Fibroblast of upper back skin (primary cell): ENCODE results near the gene SUCLG1.

Experiments used
- DNase-seq: peaks from one replicate; pipeline ENCODE4 v3.0.0-alpha.2; 2013

SUCLG1 gene

DNA sequence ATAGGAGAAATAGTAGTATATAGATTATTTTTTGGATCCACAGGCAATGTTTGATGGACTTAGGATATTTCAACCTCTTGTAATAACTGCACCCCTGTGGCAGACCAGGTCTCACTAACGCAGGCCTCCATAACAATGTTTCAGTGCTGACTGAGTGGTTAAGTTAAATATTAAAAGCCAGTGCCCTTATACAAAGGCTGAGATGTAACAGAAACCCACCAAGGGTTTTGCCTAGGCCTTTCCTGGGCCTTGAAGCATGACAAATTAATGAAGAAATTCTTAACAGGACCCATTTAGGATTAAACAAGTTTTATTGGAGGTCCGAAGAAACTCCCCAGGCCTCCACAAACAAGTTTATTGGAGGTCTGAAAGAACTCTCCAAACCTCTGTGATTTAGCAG is 1.6 kb upstream of the SUCLG1 start:
- no peak for DNase-seq

DNA sequence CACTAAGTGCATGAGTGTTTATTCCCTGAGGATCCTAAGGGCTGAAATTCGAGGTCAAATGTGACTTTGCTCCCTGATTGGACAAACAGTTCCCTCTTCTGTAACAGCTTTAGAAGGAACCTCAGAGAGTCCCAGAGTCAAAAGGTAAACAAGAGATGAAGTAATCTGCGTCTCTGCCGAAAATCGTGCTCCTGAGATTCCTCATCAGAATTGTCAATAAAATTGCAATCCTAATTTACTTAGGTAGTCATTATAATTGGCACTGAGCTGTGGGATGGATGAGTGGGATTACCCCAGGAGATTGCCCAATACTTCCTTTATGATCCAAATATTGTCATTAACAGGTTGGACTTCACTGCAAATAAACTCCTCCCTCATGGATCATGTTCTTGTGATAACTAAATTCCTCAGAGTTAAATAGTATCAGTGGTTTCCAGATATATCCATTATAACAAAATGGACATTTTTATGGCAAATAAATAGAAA is 907 bp upstream of the SUCLG1 start:
- no peak for DNase-seq

DNA sequence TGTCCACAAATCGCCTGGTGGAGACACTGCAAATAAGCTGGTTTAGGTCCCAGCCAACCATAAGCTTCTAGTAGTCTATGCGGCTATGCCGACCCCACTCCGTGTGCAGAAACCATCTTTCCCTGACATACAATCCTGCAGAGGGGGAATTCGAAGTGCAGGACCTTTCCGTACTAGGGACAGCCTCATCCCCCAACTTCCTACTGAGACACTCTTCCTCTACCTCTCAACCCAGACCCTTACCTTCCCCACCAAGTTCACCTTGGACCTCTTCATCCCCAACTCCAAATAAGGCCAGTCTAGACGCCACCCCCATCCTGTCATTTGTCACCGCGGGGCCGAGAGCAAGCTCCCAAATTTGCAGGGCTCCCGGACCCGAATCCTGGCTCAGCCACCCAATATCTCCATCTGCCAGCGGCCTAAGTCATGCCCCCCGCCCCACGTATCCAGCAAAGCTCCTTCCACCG is 496 bp downstream of the SUCLG1 start:
- DNase-seq: no peak

DNA sequence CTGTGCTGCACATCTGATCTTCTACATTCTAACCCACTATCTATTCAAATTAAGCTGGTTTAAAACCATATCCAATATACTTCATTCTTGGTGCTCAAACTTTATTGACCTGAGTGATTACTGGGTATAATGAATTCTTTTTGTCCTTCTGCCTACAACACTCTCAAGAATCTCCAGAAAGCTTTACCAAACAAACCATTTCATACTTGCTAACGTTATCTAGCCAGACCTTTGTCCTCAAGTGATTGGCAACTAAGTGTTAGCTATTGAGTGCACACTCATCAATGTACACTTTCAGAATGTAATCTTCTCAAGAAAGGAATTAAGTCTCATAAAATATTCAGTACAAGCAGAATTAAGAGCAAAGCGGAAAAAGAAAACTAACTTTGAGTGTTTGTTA is 1.4 kb downstream of the SUCLG1 start:
- no peak for DNase-seq

DNA sequence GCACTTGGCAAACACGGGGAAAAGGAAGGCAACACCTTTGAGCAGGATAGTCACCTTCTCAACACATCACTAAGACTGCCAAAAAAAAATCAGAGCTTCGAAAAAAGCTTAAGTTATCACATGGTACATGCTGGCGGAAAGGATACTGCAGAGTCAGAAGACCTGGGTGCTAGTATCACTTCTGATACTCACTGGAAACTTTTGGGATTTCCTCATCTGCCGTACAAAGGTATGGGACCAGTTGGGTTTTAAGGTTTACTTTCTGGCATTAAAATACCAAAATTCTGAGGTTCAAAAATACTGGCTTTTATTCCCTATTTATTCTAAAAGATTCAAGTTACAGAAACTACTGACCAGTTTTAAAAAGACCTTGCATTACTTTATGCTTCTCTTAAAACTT is 2.9 kb downstream of the SUCLG1 start:
- no peak for DNase-seq

- no peak for DNase-seq
Observed at GRCh38 chr2:84454581-84454980, 4.5 kb downstream of the SUCLG1 start.

- no peak for DNase-seq
Observed at GRCh38 chr2:84452624-84453023, 6.5 kb downstream of the SUCLG1 start.

DNA sequence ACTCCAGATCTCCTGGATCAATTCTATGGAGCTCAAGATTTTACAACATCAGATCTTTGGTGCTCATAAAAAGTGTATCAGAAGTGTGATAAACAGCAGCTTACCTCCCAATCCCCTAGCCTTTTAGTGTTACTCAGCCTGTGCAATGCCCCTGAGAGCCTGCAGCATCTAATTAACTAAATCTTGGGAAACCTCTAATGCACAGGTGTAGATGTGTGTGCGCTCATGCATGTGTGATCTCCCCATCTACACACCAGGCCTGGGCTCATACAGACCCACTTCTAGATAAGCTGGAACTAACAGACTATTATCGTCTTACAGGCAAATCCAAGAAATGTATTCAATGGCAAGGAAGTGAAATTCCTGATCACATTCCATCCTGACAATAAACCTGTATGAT is 7.5 kb downstream of the SUCLG1 start:
- no peak for DNase-seq

DNA sequence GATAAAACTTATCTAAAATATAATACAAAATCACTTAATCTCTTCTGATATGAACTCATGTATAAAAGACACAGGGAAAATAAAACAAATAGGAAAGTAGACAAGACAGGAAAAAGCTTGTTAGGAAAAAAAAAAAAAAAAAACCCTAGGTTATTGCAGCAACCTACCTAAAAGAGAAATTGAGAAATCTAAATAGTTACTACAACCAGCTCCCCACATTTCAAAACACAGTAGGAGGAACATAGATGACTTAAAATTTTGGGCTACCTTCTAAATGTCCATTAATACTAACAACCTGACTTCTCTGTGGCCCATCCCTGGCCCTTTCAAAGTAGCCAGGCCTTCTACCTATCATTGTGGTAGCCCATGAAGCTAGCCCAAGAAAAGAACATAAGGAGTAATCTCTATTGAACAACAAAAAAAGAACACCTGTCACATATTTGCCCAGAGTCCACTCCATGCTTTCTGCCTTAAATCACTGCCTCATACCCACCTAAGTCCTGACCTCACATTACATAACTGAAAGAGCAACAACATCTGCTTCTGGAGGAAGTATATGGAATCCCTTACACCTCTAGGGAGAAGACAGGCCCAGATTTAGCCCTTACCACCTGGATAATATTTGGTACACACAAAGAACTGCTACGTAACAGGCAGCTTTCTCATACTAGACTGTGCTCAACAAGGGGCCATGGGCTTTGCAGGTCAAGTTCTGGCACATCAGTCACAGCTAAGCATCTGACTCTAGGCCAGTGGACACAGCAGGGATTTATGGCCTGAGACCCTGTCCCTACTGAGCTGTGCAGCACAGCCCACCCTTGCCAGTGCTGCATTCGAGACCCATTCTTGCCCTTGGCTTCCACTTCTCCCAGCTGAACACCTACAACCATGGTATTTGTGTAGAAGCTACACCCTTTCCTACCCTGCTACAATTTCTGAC is 8.5 kb downstream of the SUCLG1 start:
- DNase-seq: no peak

GRCh38 chr2:84449711-84450110 is 9.4 kb downstream of the SUCLG1 start:
- no peak for DNase-seq

DNA sequence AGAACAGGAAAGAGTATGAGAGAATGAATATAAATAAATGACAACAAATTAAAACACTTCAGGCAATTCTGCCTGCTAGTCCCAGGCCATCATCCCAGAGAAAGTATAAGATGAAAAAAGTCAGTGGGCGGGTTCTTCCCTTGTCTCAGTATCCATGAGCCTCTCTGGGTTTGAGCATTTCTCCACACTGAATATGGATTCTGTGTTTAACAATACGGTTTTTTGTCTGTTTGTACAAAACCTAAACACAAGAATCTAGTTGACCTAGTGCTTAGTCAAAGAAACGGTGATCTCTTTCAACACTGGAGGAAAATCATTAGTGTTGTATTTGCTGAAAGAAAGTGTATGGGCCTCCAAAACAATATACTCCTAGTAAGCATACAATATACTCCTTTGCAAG is 10.0 kb downstream of the SUCLG1 start:
- no peak for DNase-seq

- peak; percentile 83 for DNase-seq
Observed at GRCh38 chr2:84443477-84443876, 15.6 kb downstream of the SUCLG1 start.

DNA sequence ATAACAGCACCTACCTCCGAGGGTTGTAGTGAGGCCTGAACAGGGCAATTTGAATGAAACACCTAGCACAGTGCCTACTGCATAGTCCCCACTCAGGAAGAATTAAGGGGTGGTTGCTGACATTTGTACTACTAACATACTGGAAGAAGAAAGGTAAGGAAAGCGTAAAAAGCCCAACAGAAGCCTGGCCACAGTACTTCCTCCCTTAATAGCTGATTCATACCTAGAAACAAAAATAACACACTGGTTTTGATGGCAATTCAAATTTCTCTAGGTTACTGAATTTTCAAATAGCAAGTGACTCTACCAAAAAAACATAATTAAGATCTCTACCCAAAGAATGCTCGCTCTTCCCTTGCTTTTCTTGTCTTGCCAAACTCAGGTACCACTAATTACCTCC is 16.2 kb downstream of the SUCLG1 start:
- DNase-seq: no peak

- no peak for DNase-seq
Observed at GRCh38 chr2:84441505-84441904, 17.6 kb downstream of the SUCLG1 start.

- DNase-seq: no peak
Observed at GRCh38 chr2:84441036-84441435, 18.0 kb downstream of the SUCLG1 start.

DNA sequence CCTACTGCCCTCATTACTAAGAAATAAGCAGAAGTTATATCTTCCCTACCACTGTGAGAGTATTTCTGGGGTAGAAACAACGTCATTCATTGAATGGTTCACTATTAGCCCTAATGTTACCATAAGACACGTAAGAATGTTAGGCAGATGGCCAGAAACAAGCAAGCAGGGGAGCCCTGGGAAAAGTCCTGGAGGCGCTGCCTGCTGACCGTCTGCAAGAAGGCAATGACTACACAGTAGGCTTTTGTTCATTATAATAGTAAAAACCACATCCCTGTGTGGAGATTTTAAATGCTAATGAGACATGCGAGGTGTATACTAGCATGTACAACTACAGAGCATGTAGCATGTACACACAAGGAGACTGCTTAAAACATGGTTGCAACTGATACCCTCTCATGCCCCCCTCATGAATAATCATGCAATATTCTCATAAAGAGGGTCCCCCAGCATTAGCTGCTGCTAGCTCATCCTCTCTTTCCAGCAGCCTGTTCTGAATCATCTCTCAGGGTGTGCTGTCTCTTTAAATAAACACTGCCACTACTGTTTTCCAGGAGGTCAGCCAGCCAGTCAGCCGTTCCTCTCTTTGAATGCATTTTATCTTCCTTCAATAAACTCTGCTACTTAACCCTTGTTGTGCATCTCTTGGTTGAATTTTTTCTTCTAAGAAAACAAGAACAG is 23.6 kb downstream of the SUCLG1 start:
- peak; percentile 45 for DNase-seq

DNA sequence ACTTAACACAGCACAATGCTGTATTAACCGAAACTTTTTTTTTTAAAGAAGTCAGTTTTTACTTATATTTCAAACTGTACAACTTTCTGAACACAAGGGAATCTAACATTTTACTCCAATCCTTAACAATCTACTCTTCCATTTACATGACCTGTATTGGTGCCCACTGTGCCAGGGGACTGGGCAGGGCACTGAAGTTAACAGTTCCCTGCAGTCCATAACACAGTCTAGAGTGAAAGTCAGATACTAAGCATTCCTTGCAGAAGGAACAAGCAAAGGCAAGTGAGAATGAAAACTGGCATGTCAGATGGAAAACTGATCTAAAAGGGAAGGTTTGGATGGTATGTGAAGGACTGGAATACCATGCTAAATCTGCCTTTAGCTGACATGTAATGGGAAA is 29.8 kb downstream of the SUCLG1 start:
- DNase-seq: no peak

- DNase-seq: peak; percentile 63
Observed at GRCh38 chr2:84427235-84428138, 31.6 kb downstream of the SUCLG1 start.

- DNase-seq: no peak
Observed at GRCh38 chr2:84425310-84425709, 33.8 kb downstream of the SUCLG1 start.

DNA sequence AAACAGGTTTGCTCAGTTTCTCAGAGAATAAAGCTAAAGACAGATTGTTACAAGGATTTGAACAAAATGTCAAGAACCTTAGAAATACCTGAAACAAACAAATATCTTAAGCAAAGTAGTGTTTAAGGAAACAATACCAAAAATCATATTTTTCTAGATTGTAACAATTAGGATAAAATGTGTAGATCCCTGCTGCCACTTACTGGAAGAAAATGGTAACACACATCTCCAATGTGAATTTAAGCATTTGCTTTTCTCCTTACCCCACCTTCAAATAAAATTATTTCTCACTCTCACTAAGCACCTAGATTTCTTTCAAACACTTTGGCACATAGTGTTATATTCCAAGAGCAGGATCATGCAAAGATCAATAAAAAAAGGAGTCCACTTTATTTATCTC is 34.9 kb downstream of the SUCLG1 start:
- DNase-seq: no peak

GRCh38 chr2:84421791-84422190 is 37.3 kb downstream of the SUCLG1 start:
- no peak for DNase-seq

DNA sequence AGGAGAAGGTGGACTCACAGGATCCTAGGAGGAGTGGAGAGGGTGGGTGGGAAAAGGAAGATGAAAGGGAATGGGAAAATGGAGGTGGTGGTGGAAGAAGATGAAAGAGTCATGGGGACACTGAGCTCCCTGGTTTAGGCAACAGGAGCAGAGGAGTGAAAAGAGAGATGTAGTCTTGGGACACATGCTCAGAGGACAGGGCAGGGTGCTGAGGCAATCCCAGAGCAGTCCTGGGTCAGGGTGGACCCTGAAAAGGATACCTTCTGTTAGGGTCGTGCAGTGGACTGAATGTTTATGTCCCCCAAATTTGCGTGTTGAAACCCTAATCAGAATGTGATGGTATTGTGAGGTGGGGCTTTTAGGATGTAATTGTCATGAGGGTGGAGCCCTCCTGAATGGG is 37.9 kb downstream of the SUCLG1 start:
- no peak for DNase-seq
